GM19395 (cell line): Measurements from ENCODE around the gene TAF8.
A peak's percentile ranks its signal among the peaks of the same experiment; 100 is the strongest.

Source experiments
- ATAC-seq: cut with Tn5 transposase; IDR thresholded peaks from one replicate; pipeline ENCODE4 v1.9.1; 2021; ENCODE audit warnings: mild to moderate bottlenecking, moderate library complexity; ENCODE audit not compliant: unreplicated experiment

Gene TAF8

GRCh38 chr6:42120895-42121865 is 70.9 kb downstream of the TAF8 start:
- ATAC-seq = no peak

- no peak for ATAC-seq
These were observed 73.2 kb downstream of the TAF8 start for GRCh38 chr6:42123379-42124103.

GRCh38 chr6:42124223-42124836 is 74.0 kb downstream of the TAF8 start:
- ATAC-seq = no peak

- ATAC-seq = no peak
These were observed 74.9 kb downstream of the TAF8 start for GRCh38 chr6:42125231-42125630.

- no peak for ATAC-seq
These were observed 75.3 kb downstream of the TAF8 start for GRCh38 chr6:42125663-42126062.

- no peak for ATAC-seq
These were observed 78.4 kb downstream of the TAF8 start for GRCh38 chr6:42128460-42129359.

GRCh38 chr6:42129360-42129676 is 79.0 kb downstream of the TAF8 start:
- no peak for ATAC-seq

GRCh38 chr6:42131531-42131930 is 81.2 kb downstream of the TAF8 start:
- ATAC-seq = no peak

- ATAC-seq = no peak
These were observed 83.6 kb downstream of the TAF8 start for GRCh38 chr6:42133926-42134325.

GRCh38 chr6:42135161-42135560 is 84.8 kb downstream of the TAF8 start:
- ATAC-seq = no peak

GRCh38 chr6:42135722-42136121 is 85.4 kb downstream of the TAF8 start:
- no peak for ATAC-seq

- ATAC-seq = peak; percentile 65
These were observed 86.3 kb downstream of the TAF8 start for GRCh38 chr6:42136508-42137193.
